HEK293T (cell line): Measurements from ENCODE around the gene IKZF1.

Experiments used
- ARNT ChIP-seq: fragments of 450-650 bp; IDR thresholded peaks from 2 replicates; pipeline ENCODE4 v1.6.1; 2017; ENCODE audit warnings: mild to moderate bottlenecking
- BHLHE40 ChIP-seq: fragments of 450-650 bp; IDR thresholded peaks from 2 replicates; pipeline ENCODE4 v1.6.1; 2016; ENCODE audit warnings: mild to moderate bottlenecking, moderate library complexity, borderline replicate concordance
- ELF4 ChIP-seq: fragments of 450-650 bp; IDR thresholded peaks from 2 replicates; pipeline ENCODE4 v1.6.1; 2017; ENCODE audit warnings: antibody characterized with exemption
- FOXA1 ChIP-seq: fragments of 450-650 bp; IDR thresholded peaks from 2 replicates; pipeline ENCODE4 v1.6.1; 2016; ENCODE audit warnings: mild to moderate bottlenecking
- FOXK2 ChIP-seq: fragments of 450-650 bp; IDR thresholded peaks from 2 replicates; pipeline ENCODE4 v1.6.1; 2016; ENCODE audit warnings: mild to moderate bottlenecking
- HDGF ChIP-seq: fragments of 450-650 bp; IDR thresholded peaks from 2 replicates; pipeline ENCODE4 v1.6.1; 2017; ENCODE audit warnings: antibody characterized with exemption, borderline replicate concordance
- LEF1 ChIP-seq: fragments of 450-650 bp; IDR thresholded peaks from 2 replicates; pipeline ENCODE4 v1.6.1; 2017; ENCODE audit warnings: mild to moderate bottlenecking, borderline replicate concordance
- NFRKB ChIP-seq: fragments of 450-650 bp; IDR thresholded peaks from 2 replicates; pipeline ENCODE4 v1.6.1; 2016; ENCODE audit warnings: mild to moderate bottlenecking, moderate library complexity
- SP1 ChIP-seq: fragments of 450-650 bp; IDR thresholded peaks from 2 replicates; pipeline ENCODE4 v1.6.1; 2017
- SUZ12 ChIP-seq: fragments of 450-650 bp; IDR thresholded peaks from 2 replicates; pipeline ENCODE4 v1.6.1; 2016; ENCODE audit warnings: mild to moderate bottlenecking
- TARDBP ChIP-seq: fragments of 450-650 bp; IDR thresholded peaks from 2 replicates; pipeline ENCODE4 v1.6.1; 2016
- ZNF384 ChIP-seq: fragments of 450-650 bp; IDR thresholded peaks from 2 replicates; pipeline ENCODE4 v1.6.1; 2016

GRCh38 chr7:50276483-50276882, 28.0 kb upstream of the IKZF1 start:
- TF ChIP-seq ZNF384 (no peak), ELF4 (no peak), FOXA1 (no peak), TARDBP (no peak), SP1 (no peak), SUZ12 (no peak), FOXK2 (no peak), HDGF (no peak), ARNT (no peak), BHLHE40 (no peak), LEF1 (no peak), NFRKB (no peak)
